Cardiac fibroblast (primary cell): ENCODE results near the gene KCNK7.

Experiments
- DNase-seq, 2 donors: peaks; one replicate each; pipeline versions ENCODE4 v3.0.0 to v3.0.0-alpha.2; 2010; ENCODE audit warnings: low read depth in 2 of 2
- H3K4me3 ChIP-seq, 2 donors: replicated peaks in 1 of 2; 1 replicate in 1 of 2; 2 replicates in 1 of 2; pipeline ENCODE4 v1.5.1; 2011; ENCODE audit warnings: low read depth in 2 of 2, low read length in 2 of 2, mild to moderate bottlenecking in 2 of 2, moderate library complexity in 1 of 2
- CTCF ChIP-seq: IDR thresholded peaks from one replicate; pipeline ENCODE4 v1.5.1; 2011; ENCODE audit warnings: low read depth, mild to moderate bottlenecking, low read length, inconsistent platforms

KCNK7 gene

GRCh38 chr11:65615950-65616574, 20.5 kb upstream of the KCNK7 start:
- DNase-seq, result peak; percentile 17 to 27
- H3K4me3 ChIP-seq, result peak overlapping the region; percentile 74 to 95
- no peak for TF ChIP-seq CTCF

- TF ChIP-seq CTCF, result no peak
- peak within 1 kb of the TSS; percentile 81 to 95 for H3K4me3 ChIP-seq
- peak; percentile 100 for DNase-seq
Observed at GRCh38 chr11:65615229-65615949, 19.8 kb upstream of the KCNK7 start, which contains the start of gene PCNX3. TSS of gene PCNX3 (plus strand) at chr11:65615776. CDS start at chr11:65616312, 536 bp downstream.

- TF ChIP-seq CTCF, result no peak
- peak in 1 of 2 donors; percentile 17 for DNase-seq
- H3K4me3 ChIP-seq, result peak overlapping the region; percentile 81 to 85
Observed at GRCh38 chr11:65613091-65613928, 17.7 kb upstream of the KCNK7 start.

DNA sequence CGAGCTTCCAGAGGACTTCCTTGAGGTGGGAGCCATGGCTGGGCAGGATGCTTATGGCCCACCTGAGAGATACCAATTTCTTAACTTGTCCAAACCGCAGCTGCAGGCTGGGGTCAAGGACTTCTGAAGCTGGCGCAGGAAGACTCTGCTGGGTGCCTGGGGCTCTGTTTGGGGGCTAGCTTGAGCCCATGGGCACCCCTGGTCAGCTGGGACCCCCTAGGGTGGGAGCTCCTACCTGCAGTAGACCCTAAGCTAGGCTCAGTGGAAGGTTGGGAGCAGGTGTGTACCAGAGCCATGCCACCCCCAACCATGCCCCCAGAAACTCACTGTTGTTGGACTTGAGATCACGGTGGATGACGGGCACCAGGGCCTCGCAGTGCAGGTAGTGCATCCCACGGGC, 17.1 kb upstream of the KCNK7 start:
- H3K4me3 ChIP-seq, result peak overlapping the region; percentile 81 to 85
- no peak for TF ChIP-seq CTCF
- no peak for DNase-seq

DNA sequence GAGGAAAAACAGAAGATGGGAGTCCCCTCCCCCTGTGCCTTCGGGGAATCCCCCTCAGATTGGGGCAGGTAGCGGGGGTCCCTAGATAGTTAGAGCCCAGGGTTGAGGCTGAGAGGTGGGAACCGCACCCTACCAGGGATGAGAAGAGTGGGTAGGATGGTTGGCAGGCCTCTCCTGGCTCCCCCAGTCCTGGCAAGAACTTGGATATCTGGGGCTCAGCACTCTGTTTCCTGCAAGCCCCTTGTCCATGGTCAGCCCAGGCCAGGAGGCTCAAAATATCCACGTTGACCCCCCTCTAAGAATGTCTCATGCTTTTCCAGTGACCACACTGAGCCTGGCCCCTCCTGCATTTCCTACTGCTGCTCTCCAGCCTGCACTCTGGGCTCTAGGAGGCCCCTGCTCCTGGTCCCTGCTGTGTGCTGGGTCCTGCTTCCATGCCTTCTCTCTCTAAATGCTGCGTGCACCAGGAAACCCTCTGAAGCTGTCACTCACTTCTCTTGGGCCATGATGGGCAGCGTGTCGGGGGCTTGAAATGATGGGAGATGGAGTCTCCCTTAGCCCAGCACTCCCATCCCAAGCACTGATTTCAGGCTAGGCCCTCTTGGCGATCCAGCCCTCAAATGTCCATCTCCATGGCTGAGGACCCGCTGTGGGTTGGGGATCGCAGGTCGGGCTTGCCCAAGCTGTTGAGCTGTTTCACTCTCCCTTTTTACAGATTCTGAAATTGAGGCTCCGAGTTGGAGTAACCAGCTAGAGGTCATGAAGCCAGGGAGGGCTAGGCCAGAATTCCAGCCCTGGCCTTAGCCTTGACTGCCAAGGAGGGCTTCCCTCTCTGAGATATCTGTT, 16.4 kb upstream of the KCNK7 start:
- no peak for TF ChIP-seq CTCF
- H3K4me3 ChIP-seq, result peak overlapping the region; percentile 81 to 85
- DNase-seq, result peak; percentile 36 to 55
